GM18526 (cell line): ENCODE results near the gene NCKAP5L.

Experiments
- POLR2A ChIP-seq: IDR thresholded peaks from 3 replicates; pipeline ENCODE4 v1.6.1; 2011; ENCODE audit not compliant: insufficient read length; ENCODE audit errors: extremely low read depth

NCKAP5L gene

GRCh38 chr12:49750027-49750995 lies 77.9 kb downstream of the NCKAP5L start:
- no peak for TF ChIP-seq POLR2A

GRCh38 chr12:49748800-49749199 lies 79.4 kb downstream of the NCKAP5L start:
- no peak for TF ChIP-seq POLR2A

GRCh38 chr12:49748306-49748705 lies 79.9 kb downstream of the NCKAP5L start:
- no peak for TF ChIP-seq POLR2A

DNA sequence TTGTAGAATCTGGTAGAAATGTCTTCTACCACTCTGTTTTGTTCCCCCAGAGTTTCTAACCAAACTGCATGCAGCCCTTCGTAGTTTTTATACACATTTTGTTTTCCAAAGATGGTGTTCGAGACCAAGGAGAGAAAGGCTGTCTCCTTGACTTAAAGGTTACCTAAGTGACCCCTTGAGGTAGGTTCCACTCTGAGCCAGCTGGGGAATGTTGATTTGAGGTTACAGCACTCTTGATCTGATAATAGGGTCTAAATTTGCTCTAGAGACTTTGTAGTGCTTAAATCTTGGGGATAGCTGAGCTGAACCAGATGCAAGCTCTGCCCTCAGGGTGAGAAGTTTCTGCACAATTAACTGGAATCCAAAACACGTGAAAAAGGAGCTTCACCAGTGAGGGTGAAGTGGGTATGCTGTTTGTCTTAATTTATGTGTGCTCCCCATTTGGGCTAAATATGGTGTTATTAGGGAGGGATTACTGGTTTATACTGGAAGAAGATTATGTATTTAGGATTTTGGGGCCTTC lies 83.8 kb downstream of the NCKAP5L start:
- TF ChIP-seq POLR2A, result no peak

DNA sequence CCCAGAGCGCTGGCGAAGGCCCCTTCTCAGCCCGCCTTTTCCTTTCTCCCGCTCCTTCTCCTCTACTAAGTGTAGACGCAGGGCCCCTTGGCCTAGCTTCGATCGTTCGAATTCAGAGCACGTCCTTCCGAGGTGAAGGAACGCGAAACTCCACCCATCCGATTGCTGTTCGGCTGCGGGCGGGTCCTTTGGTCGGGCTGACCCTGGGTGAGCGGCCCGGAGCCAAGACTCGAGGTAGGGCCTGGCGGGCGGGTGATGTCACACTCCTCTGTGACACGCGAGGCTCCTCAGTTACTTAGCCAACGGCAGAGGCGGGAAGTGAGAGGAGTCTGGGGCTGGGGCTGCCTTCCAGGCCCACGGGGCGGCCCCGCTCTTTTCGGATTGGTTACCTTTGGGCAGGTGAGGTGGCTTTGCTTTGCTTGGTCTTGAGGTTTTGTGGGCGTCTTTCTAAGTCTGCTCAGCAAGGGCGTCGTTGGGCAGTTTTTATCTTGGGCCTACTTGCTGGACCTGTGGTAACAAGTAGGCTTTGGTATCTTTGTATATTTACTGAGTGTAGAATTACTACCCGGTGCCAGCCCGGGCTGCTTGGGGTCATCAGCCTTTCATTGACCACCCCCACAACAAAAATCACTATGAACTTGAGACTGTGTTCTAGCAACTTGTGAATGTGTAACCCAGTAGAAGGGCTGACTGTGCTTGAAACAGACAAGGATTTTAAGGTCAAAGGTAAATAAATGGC lies 86.2 kb downstream of the NCKAP5L start:
- TF ChIP-seq POLR2A, result no peak
